Mammary epithelial cell (primary cell): Measurements from ENCODE around the gene FAXDC2.

Experiments
- EZH2 ChIP-seq: IDR thresholded peaks from 2 replicates; pipeline ENCODE4 v1.6.1; 2012; ENCODE audit warnings: low read length, inconsistent platforms, borderline replicate concordance
- TF ChIP-seq, protein P1 (sequence below), 2 donors: IDR thresholded peaks in 1 of 2; conservative IDR thresholded peaks in 1 of 2; 2 replicates each; pipeline ENCODE4 v1.5.1; 2011 to 2012; ENCODE audit warnings: inconsistent platforms in 2 of 2, low read length in 2 of 2, mild to moderate bottlenecking in 2 of 2, control low read depth in 1 of 2, low read depth in 1 of 2; ENCODE audit not compliant: insufficient read depth in 1 of 2; ENCODE audit errors: extremely low read depth in 1 of 2

- TF ChIP-seq, protein P1, sequence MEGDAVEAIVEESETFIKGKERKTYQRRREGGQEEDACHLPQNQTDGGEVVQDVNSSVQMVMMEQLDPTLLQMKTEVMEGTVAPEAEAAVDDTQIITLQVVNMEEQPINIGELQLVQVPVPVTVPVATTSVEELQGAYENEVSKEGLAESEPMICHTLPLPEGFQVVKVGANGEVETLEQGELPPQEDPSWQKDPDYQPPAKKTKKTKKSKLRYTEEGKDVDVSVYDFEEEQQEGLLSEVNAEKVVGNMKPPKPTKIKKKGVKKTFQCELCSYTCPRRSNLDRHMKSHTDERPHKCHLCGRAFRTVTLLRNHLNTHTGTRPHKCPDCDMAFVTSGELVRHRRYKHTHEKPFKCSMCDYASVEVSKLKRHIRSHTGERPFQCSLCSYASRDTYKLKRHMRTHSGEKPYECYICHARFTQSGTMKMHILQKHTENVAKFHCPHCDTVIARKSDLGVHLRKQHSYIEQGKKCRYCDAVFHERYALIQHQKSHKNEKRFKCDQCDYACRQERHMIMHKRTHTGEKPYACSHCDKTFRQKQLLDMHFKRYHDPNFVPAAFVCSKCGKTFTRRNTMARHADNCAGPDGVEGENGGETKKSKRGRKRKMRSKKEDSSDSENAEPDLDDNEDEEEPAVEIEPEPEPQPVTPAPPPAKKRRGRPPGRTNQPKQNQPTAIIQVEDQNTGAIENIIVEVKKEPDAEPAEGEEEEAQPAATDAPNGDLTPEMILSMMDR (conservative IDR thresholded peaks at IDR 0.05 in 1 of 2, IDR thresholded peaks at IDR 0.05 in 1 of 2; ENCODE audit: extremely low read depth in 1 of 2, insufficient read depth in 1 of 2, low read depth in 1 of 2, low read length in 2 of 2), result no peak
- no peak for TF ChIP-seq EZH2
Measured at GRCh38 chr5:154834053-154834452, 16.4 kb downstream of the FAXDC2 start.
